NB4 (cell line): ENCODE measurements around the gene STAU1.

Experiments
- CTCF ChIP-seq: IDR thresholded peaks from one replicate; pipeline ENCODE4 v1.5.1; 2012; ENCODE audit warnings: low read depth, low read length
- MYC ChIP-seq: IDR thresholded peaks from 2 replicates; pipeline ENCODE4 v1.6.1; 2011; ENCODE audit warnings: low read depth, low read length
- POLR2A ChIP-seq: IDR thresholded peaks from 2 replicates; pipeline ENCODE4 v1.6.1; 2011; ENCODE audit warnings: mild to moderate bottlenecking; ENCODE audit not compliant: insufficient read length; ENCODE audit errors: extremely low read depth

GRCh38 chr20:49230021-49230420 is 41.9 kb upstream of the STAU1 start:
- TF ChIP-seq CTCF (no peak), MYC (no peak), POLR2A (no peak)
